IMR-90 (cell line): Measurements from ENCODE around the gene PSKH1. TPM values are rescaled to one million over a fixed set of nuclear protein-coding genes. Genes with fewer than 3 reads are reported as not detected.

ENCODE experiments used
- ATAC-seq: fragments of 200-7000 bp; cut with Tn5 transposase; 2 replicates; pipeline ENCODE4 v1.9.1; 2020; ENCODE audit warnings: low read depth, mild to moderate bottlenecking, moderate library complexity
- BruUV-seq: library from RNA; stranded (reverse); fragments of 400-500 nt; replicated peaks from 2 replicates; lab custom pipeline; 2021; lab: Mats Ljungman, UMichigan
- CTCF ChIA-PET: fragments of 300-600 bp; formaldehyde crosslinking; extraction: SDS; loops from one replicate; lab custom pipeline; 2021; ENCODE audit warnings: antibody characterized with exemption; lab: Yijun Ruan, JAX
- POLR2A ChIA-PET: fragments of 300-600 bp; sonication (Branson Sonifier 250); formaldehyde crosslinking; loops from one replicate; lab custom pipeline; 2022; ENCODE audit warnings: antibody characterized with exemption; ENCODE audit not compliant: unreplicated experiment; lab: Charles Lee
- DNase-seq: peaks from one replicate; pipeline ENCODE4 v3.0.0; 2013
- H2AFZ ChIP-seq: replicated peaks from 2 replicates; pipeline ENCODE3; 2013; ENCODE audit warnings: low read length, mild to moderate bottlenecking; ENCODE audit not compliant: poor library complexity
- H2AK5ac ChIP-seq: 2 replicates; pipeline ENCODE4 v1.6.1; 2013; ENCODE audit warnings: low read depth, low read length, inconsistent platforms
- H2AK9ac ChIP-seq: replicated peaks from 2 replicates; pipeline ENCODE3; 2013; ENCODE audit warnings: mild to moderate bottlenecking, low read depth, low read length, moderate library complexity; ENCODE audit not compliant: poor library complexity
- H2BK120ac ChIP-seq: 2 replicates; pipeline ENCODE4 v1.6.1; 2013; ENCODE audit warnings: low read depth, low read length, inconsistent platforms
- H2BK15ac ChIP-seq: 3 replicates; pipeline ENCODE4 v1.6.1; 2013; ENCODE audit warnings: low read depth, low read length, inconsistent platforms
- H2BK20ac ChIP-seq: 2 replicates; pipeline ENCODE4 v1.6.1; 2013; ENCODE audit warnings: low read depth, mild to moderate bottlenecking, inconsistent platforms, low read length, moderate library complexity
- H2BK5ac ChIP-seq: 2 replicates; pipeline ENCODE4 v1.6.1; 2013; ENCODE audit warnings: mild to moderate bottlenecking, low read depth, low read length, inconsistent platforms; ENCODE audit not compliant: poor library complexity, severe bottlenecking
- H3K14ac ChIP-seq: replicated peaks from 2 replicates; pipeline ENCODE4 v1.6.1; 2013; ENCODE audit warnings: low read depth, low read length, inconsistent platforms
- H3K18ac ChIP-seq: 2 replicates; pipeline ENCODE4 v1.6.1; 2013; ENCODE audit warnings: low read depth, low read length, control low read depth
- H3K23ac ChIP-seq: 2 replicates; pipeline ENCODE4 v1.6.1; 2013; ENCODE audit warnings: low read depth, low read length, inconsistent platforms
- H3K27ac ChIP-seq: 2 replicates; pipeline ENCODE4 v1.5.1; 2013; ENCODE audit warnings: mild to moderate bottlenecking, control low read depth, low read length; ENCODE audit not compliant: insufficient read depth
- H3K27me3 ChIP-seq: 2 replicates; pipeline ENCODE4 v1.6.1; 2013; ENCODE audit warnings: low read length; ENCODE audit not compliant: control insufficient read depth, insufficient read depth
- H3K36me3 ChIP-seq: 2 replicates; pipeline ENCODE4 v1.6.1; 2013; ENCODE audit warnings: low read length, mixed read lengths; ENCODE audit not compliant: control insufficient read depth, insufficient read depth
- H3K4ac ChIP-seq: 2 replicates; pipeline ENCODE4 v1.6.1; 2013; ENCODE audit warnings: low read depth, low read length, inconsistent platforms
- H3K4me1 ChIP-seq: 2 replicates; pipeline ENCODE4 v1.6.1; 2013; ENCODE audit warnings: low read length, mixed read lengths; ENCODE audit not compliant: control insufficient read depth, insufficient read depth
- H3K4me2 ChIP-seq: 2 replicates; pipeline ENCODE4 v1.6.1; 2013; ENCODE audit warnings: low read depth, mild to moderate bottlenecking, control low read depth, low read length, moderate library complexity
- H3K4me3 ChIP-seq: 2 replicates; pipeline ENCODE4 v1.5.1; 2013; ENCODE audit warnings: low read depth, mild to moderate bottlenecking, control low read depth, low read length, moderate library complexity; ENCODE audit not compliant: insufficient read depth
- H3K56ac ChIP-seq: 2 replicates; pipeline ENCODE4 v1.6.1; 2013; ENCODE audit warnings: low read length, inconsistent platforms; ENCODE audit not compliant: insufficient read depth; ENCODE audit errors: extremely low read depth
- H3K79me1 ChIP-seq, 2 experiments: 2 replicates each; pipeline ENCODE4 v1.6.1; 2013; ENCODE audit warnings: low read length in 2 of 2, inconsistent platforms in 1 of 2, low read depth in 1 of 2
- H3K9ac ChIP-seq: 2 replicates; pipeline ENCODE4 v1.6.1; 2013; ENCODE audit warnings: low read depth, low read length, control low read depth
- H3K9me1 ChIP-seq: 2 replicates; pipeline ENCODE4 v1.6.1; 2013; ENCODE audit warnings: low read length, inconsistent platforms; ENCODE audit not compliant: insufficient read depth
- H3K9me3 ChIP-seq: 2 replicates; pipeline ENCODE4 v1.6.1; 2013; ENCODE audit warnings: low read length; ENCODE audit not compliant: control insufficient read depth, insufficient read depth
- H4K20me1 ChIP-seq: 2 replicates; pipeline ENCODE4 v1.6.1; 2013; ENCODE audit warnings: low read length, inconsistent platforms; ENCODE audit not compliant: insufficient read depth
- H4K5ac ChIP-seq: 2 replicates; pipeline ENCODE4 v1.6.1; 2013; ENCODE audit warnings: mild to moderate bottlenecking, low read depth, low read length, control low read depth
- H4K8ac ChIP-seq, 2 experiments: 2 replicates each; pipeline ENCODE4 v1.6.1; 2013; ENCODE audit warnings: low read depth in 2 of 2, low read length in 2 of 2, control low read depth in 1 of 2, inconsistent platforms in 1 of 2
- H4K91ac ChIP-seq: 2 replicates; pipeline ENCODE4 v1.6.1; 2013; ENCODE audit warnings: low read depth, low read length, inconsistent platforms; ENCODE audit not compliant: insufficient read depth
- BHLHE40 ChIP-seq: fragments of 150-350 bp; IDR thresholded peaks from 2 replicates; pipeline ENCODE4 v1.6.1; 2016; ENCODE audit warnings: mild to moderate bottlenecking, low read depth, low read length
- CHD1 ChIP-seq: IDR thresholded peaks from 2 replicates; pipeline ENCODE4 v1.6.1; 2012; ENCODE audit warnings: low read depth, low read length, improper control_type of control experiment
- FOS ChIP-seq: fragments of 150-350 bp; IDR thresholded peaks from 2 replicates; pipeline ENCODE4 v1.6.1; 2016; ENCODE audit warnings: low read depth, low read length
- MAFK ChIP-seq: IDR thresholded peaks from 2 replicates; pipeline ENCODE4 v1.6.1; 2012; ENCODE audit warnings: low read depth, low read length, improper control_type of control experiment
- MAZ ChIP-seq: IDR thresholded peaks from 2 replicates; pipeline ENCODE4 v1.6.1; 2012; ENCODE audit warnings: low read depth, mild to moderate bottlenecking, low read length, improper control_type of control experiment, moderate library complexity, borderline replicate concordance
- NFE2L2 ChIP-seq: fragments of 150-350 bp; IDR thresholded peaks from 2 replicates; pipeline ENCODE4 v1.6.1; 2016; ENCODE audit warnings: low read depth, mild to moderate bottlenecking, low read length
- POLR2A ChIP-seq: IDR thresholded peaks from 2 replicates; pipeline ENCODE4 v1.6.1; 2012; ENCODE audit warnings: mild to moderate bottlenecking, low read depth, low read length
- RAD21 ChIP-seq: IDR thresholded peaks from 2 replicates; pipeline ENCODE4 v1.6.1; 2012; ENCODE audit warnings: low read length, improper control_type of control experiment
- RCOR1 ChIP-seq: IDR thresholded peaks from 2 replicates; pipeline ENCODE4 v1.6.1; 2012; ENCODE audit warnings: mild to moderate bottlenecking, low read length, improper control_type of control experiment; ENCODE audit not compliant: insufficient replicate concordance
- RFX5 ChIP-seq: IDR thresholded peaks from 2 replicates; pipeline ENCODE4 v1.8.0; 2012; ENCODE audit warnings: low read depth, mild to moderate bottlenecking, low read length, moderate library complexity
- SMC3 ChIP-seq: fragments of 150-350 bp; IDR thresholded peaks from 2 replicates; pipeline ENCODE4 v1.6.1; 2016; ENCODE audit warnings: low read depth, mild to moderate bottlenecking, antibody characterized with exemption, low read length, moderate library complexity
- WGBS, 2 experiments: methylation state at CpG; one replicate each; pipeline versions ENCODE4 v1.1.5 to v1.1.7; 2013; ENCODE audit warnings: missing lambda C conversion rate in 2 of 2; ENCODE audit not compliant: insufficient read length in 1 of 2; ENCODE audit errors: extremely low coverage in 2 of 2; 5-methylcytosine and 5-hydroxymethylcytosine counted together
- dilution Hi-C: fragments of 300-500 bp; cut with HindIII; formaldehyde crosslinking; loops from one replicate; pipeline ENCODE4 v1.14.3; 2018; ENCODE audit warnings: low sequenced_read_pairs; ENCODE audit not compliant: unreplicated experiment
- in situ Hi-C: fragments of 300-500 bp; cut with MboI; formaldehyde crosslinking; loops from 3 replicates; pipeline ENCODE4 v1.14.3; 2019; ENCODE audit warnings: low sequenced_read_pairs, inconsistent platforms, mixed read lengths
- intact Hi-C: fragments of 100-400 bp; cut with micrococcal nuclease; formaldehyde crosslinking; loops from 2 replicates; pipeline ENCODE4 v1.10.0; 2022
- polyA plus RNA-seq, 3 experiments: library from polyadenylated mRNA; depleted of rRNA; stranded (reverse); fragments of >200 nt; gene quantifications; 2 replicates each; pipeline ENCODE4 v1.2.3, GENCODE V29; 2012; ENCODE audit warnings: low replicate concordance in 1 of 3
- total RNA-seq: library from RNA; depleted of rRNA; stranded (reverse); fragments of >200 nt; gene quantifications from 2 replicates; pipeline ENCODE4 v1.2.3, GENCODE V29; 2012
- TF ChIP-seq, protein P1 (sequence below): fragments of 150-350 bp; IDR thresholded peaks from 2 replicates; pipeline ENCODE4 v1.6.1; 2017; ENCODE audit warnings: mild to moderate bottlenecking, antibody characterized with exemption, low read length, low read depth
- TF ChIP-seq, protein P2 (sequence below): fragments of 150-350 bp; IDR thresholded peaks from 2 replicates; pipeline ENCODE4 v1.6.1; 2016; ENCODE audit warnings: low read depth, mild to moderate bottlenecking, low read length, moderate library complexity, borderline replicate concordance
- TF ChIP-seq, protein P3 (sequence below): conservative IDR thresholded peaks from 2 replicates; pipeline ENCODE4 v1.5.1; 2012; ENCODE audit warnings: mild to moderate bottlenecking, low read depth, low read length, improper control_type of control experiment

PSKH1 gene
- total and polyA plus RNA-seq, 2 of the 4 experiments (the other 2 are of a cell fraction): 11.5 to 26.7 TPM

DNA sequence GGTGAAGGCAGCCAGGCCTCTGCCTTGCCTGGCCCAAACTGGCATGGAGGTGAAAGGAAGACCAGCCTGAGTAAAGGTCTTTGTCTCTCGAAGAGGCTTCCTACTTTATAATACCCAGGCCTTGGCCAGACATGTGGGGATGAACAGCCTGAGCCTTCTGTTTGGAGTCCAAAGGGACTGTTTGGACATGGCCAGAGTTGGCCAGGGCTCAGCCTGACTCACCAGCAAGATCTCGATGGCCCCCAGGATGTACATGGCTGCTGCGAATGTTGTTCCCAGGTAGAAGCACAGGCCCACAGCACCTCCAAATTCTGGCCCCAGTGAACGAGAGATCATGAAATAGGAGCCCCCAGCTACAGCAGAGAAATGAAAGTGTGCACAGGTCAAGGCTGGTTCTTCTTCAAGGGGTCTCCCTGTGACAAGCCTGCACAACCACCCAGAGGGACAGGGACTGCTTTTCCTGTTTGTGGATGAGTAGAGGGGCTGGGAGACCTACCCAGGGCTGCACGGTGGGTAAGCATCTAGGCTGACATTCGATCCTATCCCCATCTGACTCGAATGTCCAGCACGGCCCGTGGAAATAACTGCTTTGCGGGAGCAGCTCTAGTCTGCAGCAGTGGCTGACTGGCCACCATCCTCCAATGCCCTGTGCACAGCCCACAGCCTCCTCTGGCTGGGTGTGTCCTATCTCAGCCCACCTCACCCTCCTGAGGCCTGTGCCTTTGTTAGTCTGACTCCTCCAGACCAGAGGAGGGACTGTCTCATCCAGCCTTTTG is 61.6 kb downstream of the PSKH1 start:
- CTCF ChIA-PET: interaction anchor here (1.0 kb wide), 1 partner anchor 138 kb away, joined by 6 read pairs; no protein-coding TSS in a partner anchor
- Histone ChIP-seq H4K91ac (no peak overlapping the region), H2BK15ac (no peak overlapping the region), H3K4me2 (no peak overlapping the region), H3K27ac (no peak overlapping the region), H3K9me1 (peaks cover 11% of the 10 kb centered on the region), H3K4me3 (no peak overlapping the region), H3K18ac (no peak overlapping the region), H3K79me1 (peaks cover 40 to 76% of the 10 kb centered on the region in 2 experiments), H3K9ac (no peak overlapping the region), H2AK5ac (no peak overlapping the region), H2BK20ac (no peak overlapping the region), H4K20me1 (peaks cover 56% of the 10 kb centered on the region), H3K4ac (no peak overlapping the region), H3K14ac (no peak overlapping the region), H3K23ac (no peak overlapping the region), H2BK120ac (no peak overlapping the region), H3K9me3 (no peaks in the 10 kb centered on the region), H2AFZ (no peak overlapping the region), H2AK9ac (peak overlapping the region; percentile 79), H4K5ac (no peak overlapping the region), H4K8ac (no peak overlapping the region), H2BK5ac (no peak overlapping the region), H3K27me3 (no peaks in the 10 kb centered on the region), H3K56ac (no peak overlapping the region), H3K36me3 (peaks cover 77% of the 10 kb centered on the region), H3K4me1 (peaks cover 9% of the 10 kb centered on the region)
- intact Hi-C loops: no loop called here
- ATAC-seq (peak; percentile 50), DNase-seq (no peak)
- TF ChIP-seq FOS (no peak), POLR2A (no peak), RCOR1 (no peak), NFE2L2 (no peak), MAFK (no peak), CHD1 (no peak), BHLHE40 (no peak), RFX5 (no peak), SMC3 (no peak), RAD21 (no peak), MAZ (no peak)
- TF ChIP-seq, protein P1, sequence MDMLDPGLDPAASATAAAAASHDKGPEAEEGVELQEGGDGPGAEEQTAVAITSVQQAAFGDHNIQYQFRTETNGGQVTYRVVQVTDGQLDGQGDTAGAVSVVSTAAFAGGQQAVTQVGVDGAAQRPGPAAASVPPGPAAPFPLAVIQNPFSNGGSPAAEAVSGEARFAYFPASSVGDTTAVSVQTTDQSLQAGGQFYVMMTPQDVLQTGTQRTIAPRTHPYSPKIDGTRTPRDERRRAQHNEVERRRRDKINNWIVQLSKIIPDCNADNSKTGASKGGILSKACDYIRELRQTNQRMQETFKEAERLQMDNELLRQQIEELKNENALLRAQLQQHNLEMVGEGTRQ: no peak
- TF ChIP-seq, protein P2, sequence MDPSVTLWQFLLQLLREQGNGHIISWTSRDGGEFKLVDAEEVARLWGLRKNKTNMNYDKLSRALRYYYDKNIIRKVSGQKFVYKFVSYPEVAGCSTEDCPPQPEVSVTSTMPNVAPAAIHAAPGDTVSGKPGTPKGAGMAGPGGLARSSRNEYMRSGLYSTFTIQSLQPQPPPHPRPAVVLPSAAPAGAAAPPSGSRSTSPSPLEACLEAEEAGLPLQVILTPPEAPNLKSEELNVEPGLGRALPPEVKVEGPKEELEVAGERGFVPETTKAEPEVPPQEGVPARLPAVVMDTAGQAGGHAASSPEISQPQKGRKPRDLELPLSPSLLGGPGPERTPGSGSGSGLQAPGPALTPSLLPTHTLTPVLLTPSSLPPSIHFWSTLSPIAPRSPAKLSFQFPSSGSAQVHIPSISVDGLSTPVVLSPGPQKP: no peak
- TF ChIP-seq, protein P3, sequence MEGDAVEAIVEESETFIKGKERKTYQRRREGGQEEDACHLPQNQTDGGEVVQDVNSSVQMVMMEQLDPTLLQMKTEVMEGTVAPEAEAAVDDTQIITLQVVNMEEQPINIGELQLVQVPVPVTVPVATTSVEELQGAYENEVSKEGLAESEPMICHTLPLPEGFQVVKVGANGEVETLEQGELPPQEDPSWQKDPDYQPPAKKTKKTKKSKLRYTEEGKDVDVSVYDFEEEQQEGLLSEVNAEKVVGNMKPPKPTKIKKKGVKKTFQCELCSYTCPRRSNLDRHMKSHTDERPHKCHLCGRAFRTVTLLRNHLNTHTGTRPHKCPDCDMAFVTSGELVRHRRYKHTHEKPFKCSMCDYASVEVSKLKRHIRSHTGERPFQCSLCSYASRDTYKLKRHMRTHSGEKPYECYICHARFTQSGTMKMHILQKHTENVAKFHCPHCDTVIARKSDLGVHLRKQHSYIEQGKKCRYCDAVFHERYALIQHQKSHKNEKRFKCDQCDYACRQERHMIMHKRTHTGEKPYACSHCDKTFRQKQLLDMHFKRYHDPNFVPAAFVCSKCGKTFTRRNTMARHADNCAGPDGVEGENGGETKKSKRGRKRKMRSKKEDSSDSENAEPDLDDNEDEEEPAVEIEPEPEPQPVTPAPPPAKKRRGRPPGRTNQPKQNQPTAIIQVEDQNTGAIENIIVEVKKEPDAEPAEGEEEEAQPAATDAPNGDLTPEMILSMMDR: no peak
- WGBS, 2 experiments: 88% methylated on average over 6 of the region's 10 CpGs; no CpG with 5 or more reads in 1 of the 2 experiments
- dilution Hi-C loops: no loop called here
- BruUV-seq: no TSS peak
- POLR2A ChIA-PET: interaction anchor here (0.6 kb wide), 1 partner anchor 62 kb away, joined by 3 read pairs; no protein-coding TSS in a partner anchor
- in situ Hi-C loops: no loop called here
